Left renal pelvis (tissue), 4 donors: ENCODE data around the gene SEMA6A. TPM values are rescaled to one million over a fixed set of nuclear protein-coding genes. Genes with fewer than 3 reads are reported as not detected.

Experiments
- DNase-seq, 4 donors: peaks; one replicate each; pipeline ENCODE4 v3.0.0-alpha.2; 2013; ENCODE audit warnings: low read depth in 4 of 4, low spot score in 3 of 4
- polyA plus RNA-seq, 4 donors: library from polyadenylated mRNA; unstranded; fragments of 120-200 nt; gene quantifications; one replicate each; pipeline ENCODE4 v1.2.1, GENCODE V29; 2013; ENCODE audit not compliant: insufficient read length in 4 of 4

The SEMA6A gene
- polyA plus RNA-seq, 4 donors = 49.5 to 59.0 (median 53.8) TPM

GRCh38 chr5:116442931-116443551 is 131.6 kb downstream of the SEMA6A start:
- DNase-seq = no peak

- no peak for DNase-seq
These were observed 132.5 kb downstream of the SEMA6A start for GRCh38 chr5:116442095-116442534.

- DNase-seq = no peak
These were observed 133.4 kb downstream of the SEMA6A start for GRCh38 chr5:116441223-116441622.

GRCh38 chr5:116440457-116441001 is 134.1 kb downstream of the SEMA6A start:
- no peak for DNase-seq

GRCh38 chr5:116439905-116440304 is 134.7 kb downstream of the SEMA6A start:
- no peak for DNase-seq

GRCh38 chr5:116438979-116439554 is 135.6 kb downstream of the SEMA6A start:
- DNase-seq = no peak

GRCh38 chr5:116437922-116438578 is 136.6 kb downstream of the SEMA6A start:
- DNase-seq = no peak

GRCh38 chr5:116437351-116437705 is 137.3 kb downstream of the SEMA6A start:
- DNase-seq = no peak

GRCh38 chr5:116436674-116437350 is 137.8 kb downstream of the SEMA6A start:
- no peak for DNase-seq

GRCh38 chr5:116428966-116429365 is 145.7 kb downstream of the SEMA6A start:
- DNase-seq = no peak

- DNase-seq = no peak
These were observed 146.2 kb downstream of the SEMA6A start for GRCh38 chr5:116428413-116428812.

- DNase-seq = no peak
These were observed 149.7 kb downstream of the SEMA6A start for GRCh38 chr5:116424951-116425350.

GRCh38 chr5:116424258-116424615 is 150.4 kb downstream of the SEMA6A start:
- DNase-seq = no peak

- DNase-seq = no peak
These were observed 150.9 kb downstream of the SEMA6A start for GRCh38 chr5:116423587-116424257.

- DNase-seq = peak in 2 of 4 donors; percentile 37 to 48
These were observed 151.5 kb downstream of the SEMA6A start for GRCh38 chr5:116423141-116423540.

GRCh38 chr5:116421080-116421629 is 153.5 kb downstream of the SEMA6A start:
- DNase-seq = no peak

GRCh38 chr5:116420540-116420939 is 154.1 kb downstream of the SEMA6A start:
- DNase-seq = no peak

- no peak for DNase-seq
These were observed 155.4 kb downstream of the SEMA6A start for GRCh38 chr5:116419258-116419657.

GRCh38 chr5:116418774-116419173 is 155.8 kb downstream of the SEMA6A start:
- DNase-seq = no peak

- no peak for DNase-seq
These were observed 156.6 kb downstream of the SEMA6A start for GRCh38 chr5:116418016-116418415.
